Sigmoid colon (tissue), 7 donors: ENCODE results near the gene HOXA1. TPM values are rescaled to one million over a fixed set of nuclear protein-coding genes. Genes with fewer than 3 reads are reported as not detected.

Source experiments
- DNase-seq: peaks from one replicate; pipeline ENCODE4 v3.0.0-alpha.2; 2019
- H3K27ac ChIP-seq, 4 donors: fragments of 200-600 bp; sonication (generic); one replicate each; pipeline ENCODE4 v1.5.1; 2016 to 2019; ENCODE audit warnings: mild to moderate bottlenecking in 1 of 4
- H3K27me3 ChIP-seq, 3 donors: fragments of 200-600 bp; sonication (generic); one replicate each; pipeline ENCODE4 v1.5.1; 2019; ENCODE audit warnings: mild to moderate bottlenecking in 1 of 3
- H3K36me3 ChIP-seq, 4 donors: fragments of 200-600 bp; sonication (generic); one replicate each; pipeline ENCODE4 v1.5.1; 2016 to 2019
- H3K4me1 ChIP-seq, 4 donors: fragments of 200-600 bp; sonication (generic); one replicate each; pipeline ENCODE4 v1.5.1; 2017 to 2019
- H3K4me3 ChIP-seq, 4 donors: fragments of 200-600 bp; sonication (generic); one replicate each; pipeline ENCODE4 v1.5.1; 2017 to 2019; ENCODE audit warnings: mild to moderate bottlenecking in 2 of 4, moderate library complexity in 1 of 4
- H3K9me3 ChIP-seq, 4 donors: fragments of 200-600 bp in 3 of 4; sonication (generic) in 3 of 4; one replicate each; pipeline versions ENCODE4 v1.5.1 to v1.6.1; 2013 to 2019
- EP300 ChIP-seq, 4 donors: sonication (generic); formaldehyde crosslinking; IDR thresholded peaks; one replicate each; pipeline ENCODE4 v1.6.1; 2017; ENCODE audit warnings: antibody characterized with exemption in 4 of 4
- POLR2A ChIP-seq, 2 donors: fragments of 450-650 bp; IDR thresholded peaks; one replicate each; pipeline ENCODE4 v1.6.1; 2016; ENCODE audit warnings: antibody characterized with exemption in 2 of 2, mild to moderate bottlenecking in 2 of 2, moderate library complexity in 2 of 2
- POLR2AphosphoS5 ChIP-seq, 4 donors: sonication (generic); formaldehyde crosslinking; IDR thresholded peaks; one replicate each; pipeline ENCODE4 v1.6.1; 2017; ENCODE audit warnings: antibody characterized with exemption in 4 of 4
- WGBS, 2 donors: extraction: QIAGEN DNeasy Blood & Tissue Kit; methylation state at CpG; one replicate each; pipeline ENCODE4 v1.1.7; 2013; 5-methylcytosine and 5-hydroxymethylcytosine counted together
- intact Hi-C: fragments of 100-400 bp; cut with DNase I; formaldehyde crosslinking; loops from one replicate; pipeline ENCODE4 v1.15.1; 2023
- polyA plus RNA-seq, 3 donors: library from polyadenylated mRNA; stranded (reverse); fragments of 200-250 nt; gene quantifications; one replicate each; pipeline ENCODE4 v1.2.3, GENCODE V29; 2013
- total RNA-seq, 4 donors: library from RNA; depleted of rRNA; stranded (reverse); fragments of >200 nt; gene quantifications; one replicate each; pipeline ENCODE4 v1.1.0, GENCODE V29; 2016
- TF ChIP-seq, protein P1 (sequence below), 4 experiments: fragments of 450-650 bp in 3 of 4; fragments of 200-600 bp in 1 of 4; IDR thresholded peaks; one replicate each; pipeline ENCODE4 v1.5.1; 2016 to 2019; ENCODE audit warnings: antibody characterized with exemption in 4 of 4, mild to moderate bottlenecking in 3 of 4, moderate library complexity in 2 of 4
- donor health status: healthy with polysubstance abuse.
- donor health status: Bipolar disorder and iron deficiency.
- donor health status: healthy.

Gene HOXA1
- total and polyA plus RNA-seq, 7 donors: 0.14 to 2.4 (median 1.1) TPM

DNA sequence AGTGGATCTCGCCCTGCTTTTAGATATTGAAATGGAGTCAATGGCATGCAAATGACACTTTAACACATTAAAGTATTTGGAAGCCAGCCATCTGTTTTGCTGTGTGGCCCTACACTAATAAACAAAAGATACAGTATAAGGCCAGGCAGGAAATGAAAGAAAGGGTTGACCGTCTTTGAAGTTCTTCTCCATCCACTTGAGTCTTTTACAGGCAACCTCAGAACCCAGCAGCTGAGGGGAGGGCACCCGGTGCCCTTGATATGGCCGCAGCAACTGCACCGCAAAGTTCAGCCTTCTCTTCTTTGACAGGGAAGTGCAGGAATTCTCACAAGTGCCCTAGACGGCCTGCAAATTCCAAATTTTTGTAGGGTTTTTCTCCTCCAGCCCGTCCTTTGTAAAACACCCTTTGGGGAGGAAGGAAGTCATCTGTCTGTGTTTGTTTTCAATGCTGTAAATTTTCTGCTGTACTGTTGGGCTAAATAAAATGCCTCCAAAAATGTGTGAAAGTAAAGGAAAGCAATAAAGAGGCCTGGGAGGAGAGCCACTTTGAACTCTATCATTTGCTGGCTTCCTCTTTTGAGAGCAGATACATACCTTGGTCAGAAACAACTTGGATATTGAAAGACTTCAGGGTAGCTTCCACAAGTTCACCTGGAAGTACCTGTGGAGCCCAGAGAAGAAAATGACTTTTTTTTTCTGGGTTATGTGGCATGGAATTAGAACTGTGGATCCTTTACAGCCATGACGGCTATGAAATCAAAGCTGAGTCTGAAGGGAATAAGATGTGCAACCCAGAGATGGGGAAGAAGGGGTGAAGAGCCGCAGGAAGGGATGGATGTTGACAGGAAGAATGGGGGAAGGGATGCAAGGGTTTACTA lies 3.6 kb downstream of the HOXA1 start:
- Histone ChIP-seq H3K4me1 (peaks cover 0 to 14% (median 6%) of the 10 kb centered on the region in 4 donors), H3K4me3 (no peak overlapping the region), H3K9me3 (peaks cover 0 to 4% (median 0%) of the 10 kb centered on the region in 4 donors), H3K27me3 (peaks cover 6 to 28% (median 15%) of the 10 kb centered on the region in 3 donors), H3K36me3 (no peaks in the 10 kb centered on the region), H3K27ac (no peak overlapping the region)
- DNase-seq: no peak
- intact Hi-C loops: loop anchor here (10.0 kb wide), 1 partner anchor 1227 kb away; no protein-coding TSS in a partner anchor
- no peak for TF ChIP-seq POLR2A (IDR thresholded peaks at IDR 0.05)
- TF ChIP-seq POLR2AphosphoS5 (IDR thresholded peaks at IDR 0.05): no peak
- TF ChIP-seq, protein P1, sequence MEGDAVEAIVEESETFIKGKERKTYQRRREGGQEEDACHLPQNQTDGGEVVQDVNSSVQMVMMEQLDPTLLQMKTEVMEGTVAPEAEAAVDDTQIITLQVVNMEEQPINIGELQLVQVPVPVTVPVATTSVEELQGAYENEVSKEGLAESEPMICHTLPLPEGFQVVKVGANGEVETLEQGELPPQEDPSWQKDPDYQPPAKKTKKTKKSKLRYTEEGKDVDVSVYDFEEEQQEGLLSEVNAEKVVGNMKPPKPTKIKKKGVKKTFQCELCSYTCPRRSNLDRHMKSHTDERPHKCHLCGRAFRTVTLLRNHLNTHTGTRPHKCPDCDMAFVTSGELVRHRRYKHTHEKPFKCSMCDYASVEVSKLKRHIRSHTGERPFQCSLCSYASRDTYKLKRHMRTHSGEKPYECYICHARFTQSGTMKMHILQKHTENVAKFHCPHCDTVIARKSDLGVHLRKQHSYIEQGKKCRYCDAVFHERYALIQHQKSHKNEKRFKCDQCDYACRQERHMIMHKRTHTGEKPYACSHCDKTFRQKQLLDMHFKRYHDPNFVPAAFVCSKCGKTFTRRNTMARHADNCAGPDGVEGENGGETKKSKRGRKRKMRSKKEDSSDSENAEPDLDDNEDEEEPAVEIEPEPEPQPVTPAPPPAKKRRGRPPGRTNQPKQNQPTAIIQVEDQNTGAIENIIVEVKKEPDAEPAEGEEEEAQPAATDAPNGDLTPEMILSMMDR (IDR thresholded peaks at IDR 0.05): no peak
- no peak for TF ChIP-seq EP300 (IDR thresholded peaks at IDR 0.05)
- 42 to 68% methylated on average over 9 of the region's 9 CpGs for WGBS, 2 donors

DNA sequence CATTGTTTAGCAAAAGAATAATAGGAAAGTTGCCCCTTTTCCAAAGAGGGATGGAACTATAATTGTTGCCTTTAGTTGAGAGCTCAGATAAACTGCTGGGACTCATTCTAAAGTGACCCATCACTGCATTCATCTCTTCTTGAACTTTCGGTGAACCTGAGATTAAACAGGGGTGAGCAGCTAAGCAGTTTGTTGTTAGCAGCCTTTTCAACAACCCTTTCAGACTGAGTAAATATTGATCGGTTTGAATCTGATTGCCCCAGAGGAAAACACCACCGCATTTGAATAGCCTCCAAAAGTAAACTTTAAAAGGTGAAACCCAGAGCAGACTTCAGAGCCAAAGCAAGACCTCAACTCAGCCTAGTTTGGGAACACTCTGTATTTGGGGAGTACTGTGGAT lies 4.7 kb downstream of the HOXA1 start:
- H3K9me3 ChIP-seq: peaks cover 0 to 4% (median 0%) of the 10 kb centered on the region in 4 donors
- no peaks in the 10 kb centered on the region for H3K36me3 ChIP-seq
- WGBS, 2 donors: 8 to 27% methylated on average over 3 of the region's 3 CpGs
- H3K4me3 ChIP-seq: no peak overlapping the region
- H3K27me3 ChIP-seq: peaks cover 6 to 31% (median 15%) of the 10 kb centered on the region in 3 donors
- H3K4me1 ChIP-seq: peaks cover 0 to 10% (median 2%) of the 10 kb centered on the region in 4 donors
- intact Hi-C loops: loop anchor here (10.0 kb wide), 1 partner anchor 1226 kb away; no protein-coding TSS in a partner anchor
- TF ChIP-seq POLR2A (IDR thresholded peaks at IDR 0.05) (no peak), EP300 (IDR thresholded peaks at IDR 0.05) (no peak), POLR2AphosphoS5 (IDR thresholded peaks at IDR 0.05) (no peak)
- DNase-seq: no peak
- no peak overlapping the region for H3K27ac ChIP-seq

DNA sequence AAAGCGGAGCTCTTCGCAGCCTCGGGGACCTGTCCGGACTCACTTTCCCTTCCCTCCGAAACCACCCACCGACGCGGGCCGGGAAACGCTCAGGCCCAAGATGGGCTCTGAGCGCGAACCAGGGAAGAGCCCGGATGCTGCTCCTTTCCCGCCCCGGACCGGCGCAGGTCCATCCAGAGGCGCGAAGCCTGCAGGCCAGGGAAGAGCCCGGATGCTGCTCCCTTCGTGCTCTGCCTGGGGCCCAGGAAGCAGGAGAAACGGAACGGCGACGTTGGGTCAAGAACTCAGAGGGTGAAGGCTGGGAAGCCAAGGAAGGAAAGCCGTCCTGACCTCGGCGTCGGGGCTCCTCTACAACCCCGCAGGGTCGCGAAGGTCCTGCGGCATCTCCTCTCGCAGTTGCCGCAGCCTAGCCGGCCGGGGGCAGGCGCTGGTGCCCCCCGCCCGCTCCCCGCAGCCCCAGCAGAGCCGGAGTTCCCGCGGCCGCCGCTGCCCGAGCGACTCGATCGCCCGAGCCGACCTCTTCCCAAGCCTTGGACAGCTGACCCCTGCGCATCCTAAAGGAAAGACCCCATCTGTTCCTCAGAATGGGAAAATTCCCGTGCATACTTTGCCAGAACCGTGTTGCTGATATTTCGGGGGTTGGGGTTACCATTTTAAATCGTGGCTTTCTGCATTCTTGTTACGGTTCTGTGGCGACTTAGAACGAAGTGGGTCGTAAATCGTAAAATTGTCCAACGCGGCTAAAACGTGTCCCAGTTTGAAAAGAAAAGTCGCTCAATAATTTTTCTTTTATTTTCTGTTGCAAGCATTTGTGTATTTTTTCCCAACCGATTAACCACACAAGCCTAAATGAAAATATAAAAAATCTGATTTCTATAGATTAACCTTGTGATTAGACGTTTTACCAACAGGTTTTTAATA lies 7.5 kb downstream of the HOXA1 start:
- H3K4me3 ChIP-seq: peak overlapping the region in 1 of 4 donors; percentile 0

DNA sequence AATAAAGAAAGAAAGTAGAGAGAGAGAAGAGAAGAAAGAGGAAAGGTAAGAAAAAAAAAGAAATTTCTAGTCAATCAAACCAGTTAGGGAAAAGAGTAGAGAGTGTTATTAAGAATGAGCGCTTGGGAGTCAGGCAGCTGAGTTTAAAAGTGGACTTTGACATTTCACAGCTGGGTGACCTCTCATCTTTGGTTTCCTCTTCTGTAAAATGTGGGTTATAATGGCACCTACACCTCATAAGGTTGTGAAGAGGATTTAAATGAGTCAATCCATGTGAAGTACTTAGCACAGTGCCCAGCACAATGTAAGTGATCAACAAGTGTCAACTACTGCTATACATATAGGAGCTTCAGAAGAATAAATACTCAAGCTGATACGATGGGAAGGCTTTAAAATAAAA lies 12.2 kb downstream of the HOXA1 start:
- intact Hi-C loops: no loop called here
- no peaks in the 10 kb centered on the region for H3K9me3 ChIP-seq
- 86 to 89% methylated on average over 2 of the region's 2 CpGs for WGBS, 2 donors
- no peak overlapping the region for H3K4me3 ChIP-seq
- H3K4me1 ChIP-seq: peaks cover 0 to 5% (median 0%) of the 10 kb centered on the region in 4 donors
- no peak overlapping the region for H3K27ac ChIP-seq
- no peaks in the 10 kb centered on the region for H3K36me3 ChIP-seq
- TF ChIP-seq EP300 (IDR thresholded peaks at IDR 0.05): no peak
- no peak for TF ChIP-seq POLR2AphosphoS5 (IDR thresholded peaks at IDR 0.05)
- TF ChIP-seq, protein P1 (IDR thresholded peaks at IDR 0.05): no peak
- no peak for TF ChIP-seq POLR2A (IDR thresholded peaks at IDR 0.05)
- DNase-seq: no peak
- H3K27me3 ChIP-seq: peaks cover 6 to 17% (median 10%) of the 10 kb centered on the region in 3 donors

More for the DNA sequence above, 7.5 kb downstream of the HOXA1 start:
- Histone ChIP-seq H3K4me1 (peaks cover 0 to 5% (median 0%) of the 10 kb centered on the region in 4 donors), H3K36me3 (no peaks in the 10 kb centered on the region), H3K9me3 (peaks cover 0 to 4% (median 0%) of the 10 kb centered on the region in 4 donors), H3K27ac (no peak overlapping the region), H3K27me3 (peaks cover 6 to 31% (median 15%) of the 10 kb centered on the region in 3 donors)
- DNase-seq: no peak
- TF ChIP-seq POLR2A (IDR thresholded peaks at IDR 0.05) (no peak), EP300 (IDR thresholded peaks at IDR 0.05) (no peak), POLR2AphosphoS5 (IDR thresholded peaks at IDR 0.05) (no peak)
- TF ChIP-seq, protein P1 (IDR thresholded peaks at IDR 0.05): no peak
- 36 to 82% methylated on average over 68 of the region's 68 CpGs for WGBS, 2 donors
- intact Hi-C loops: no loop called here
